HG03558 (cell line): ENCODE data around the gene SP8.

Experiments used
- ATAC-seq: cut with Tn5 transposase; IDR thresholded peaks from one replicate; pipeline ENCODE4 v1.9.1; 2021; ENCODE audit warnings: moderate number of reproducible peaks; ENCODE audit not compliant: unreplicated experiment; ENCODE audit errors: extremely low read depth

The SP8 gene

DNA sequence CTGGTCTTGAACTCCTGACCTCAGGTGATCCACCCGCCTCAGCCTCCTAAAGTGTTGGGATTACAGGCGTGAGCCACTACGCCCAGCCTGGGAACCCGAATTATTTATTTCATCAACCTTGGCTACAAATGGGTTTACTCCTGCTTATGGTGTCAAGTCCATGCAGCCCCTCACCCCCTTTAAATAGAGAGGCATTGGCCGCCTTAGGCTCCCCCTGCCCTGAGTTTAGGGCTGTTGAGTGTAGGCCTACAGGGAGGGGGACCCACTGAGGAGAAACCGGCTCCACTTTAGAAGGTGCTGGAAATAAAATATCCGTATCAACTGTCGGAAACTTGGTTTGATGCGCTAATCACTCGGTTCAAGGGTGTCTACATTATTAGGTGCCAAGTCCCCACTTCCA is 8.7 kb upstream of the SP8 start:
- no peak for ATAC-seq

- ATAC-seq, result no peak
These were observed 8.0 kb upstream of the SP8 start for GRCh38 chr7:20794676-20795075.

GRCh38 chr7:20793694-20794394 is 7.2 kb upstream of the SP8 start:
- no peak for ATAC-seq

DNA sequence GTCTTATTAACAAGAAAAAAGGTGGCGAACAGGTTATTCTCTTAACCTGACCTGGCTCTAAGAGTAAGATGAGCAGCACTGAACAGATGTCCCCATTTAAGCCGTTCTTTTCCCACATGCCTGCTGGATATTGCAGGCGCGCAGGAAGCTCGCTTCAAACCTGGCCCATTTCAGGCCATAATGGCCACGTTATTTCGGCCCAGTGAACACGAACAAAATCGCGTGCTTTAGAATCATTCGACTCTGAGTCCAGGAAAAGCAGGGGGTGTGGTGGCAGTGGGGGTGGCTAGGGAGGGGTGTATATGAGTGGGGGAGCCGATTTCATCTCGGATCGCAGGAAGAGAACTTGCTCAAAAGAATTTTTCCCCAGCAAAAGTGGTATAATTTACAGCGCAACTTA is 6.6 kb upstream of the SP8 start:
- ATAC-seq, result no peak

DNA sequence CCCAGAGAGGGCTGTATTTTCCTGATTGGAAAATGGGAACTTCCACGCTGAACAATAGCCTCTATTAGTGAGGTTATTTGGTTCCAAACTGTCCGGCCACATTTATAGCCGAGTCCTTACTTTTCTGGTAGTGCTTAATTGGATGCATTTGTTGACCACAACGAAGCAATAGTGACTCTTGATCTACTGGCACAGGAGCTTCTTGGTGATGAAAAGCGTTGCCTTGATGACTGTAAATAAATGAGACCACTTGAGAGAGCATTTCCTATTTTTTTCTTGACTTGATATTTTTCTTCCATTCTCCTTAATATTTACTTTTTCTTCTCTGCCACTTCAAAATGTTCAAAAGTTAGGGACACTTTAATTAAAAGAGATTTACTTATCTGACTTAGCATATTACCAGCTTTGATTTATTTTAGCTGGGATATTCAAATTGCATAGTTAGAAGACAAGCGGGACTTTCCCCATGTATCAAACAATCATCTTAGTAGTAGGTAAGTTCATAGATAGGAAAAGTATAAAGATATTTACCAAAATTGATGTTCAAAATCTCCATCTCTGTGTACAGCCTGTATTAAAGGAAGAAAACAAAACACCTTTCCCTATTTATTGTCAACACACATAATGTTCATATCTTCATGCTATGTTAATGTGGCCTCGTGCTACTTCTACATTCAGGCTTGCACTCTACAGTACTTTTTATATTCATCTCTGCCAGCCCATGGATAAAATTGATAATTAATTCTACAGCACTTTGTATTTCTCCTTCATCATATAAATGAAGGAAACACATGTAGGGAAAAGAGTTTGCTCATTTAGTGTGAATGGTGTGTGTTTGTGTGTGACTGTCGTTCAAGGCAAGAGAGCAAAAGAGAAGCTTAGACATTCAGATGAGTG is 5.1 kb upstream of the SP8 start:
- ATAC-seq, result no peak

DNA sequence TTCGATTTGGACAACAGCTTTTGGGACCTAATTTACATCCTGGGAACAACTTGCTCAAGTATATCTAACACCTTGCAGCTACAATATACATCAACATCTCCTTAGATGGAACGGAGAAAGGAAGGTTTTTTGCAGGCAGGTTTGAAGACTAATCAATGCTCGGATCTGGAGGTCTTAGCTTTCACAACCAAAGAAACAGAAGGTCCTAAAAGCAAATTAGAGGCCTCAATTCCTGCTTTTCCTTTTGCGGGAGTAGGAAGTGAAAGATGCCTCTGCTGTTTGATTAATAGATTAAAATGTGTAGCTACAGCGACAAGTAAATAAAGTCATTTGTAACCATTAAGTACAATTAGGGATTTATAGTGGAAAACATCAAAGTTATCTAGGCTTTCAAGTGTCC is 3.7 kb upstream of the SP8 start:
- ATAC-seq, result no peak

DNA sequence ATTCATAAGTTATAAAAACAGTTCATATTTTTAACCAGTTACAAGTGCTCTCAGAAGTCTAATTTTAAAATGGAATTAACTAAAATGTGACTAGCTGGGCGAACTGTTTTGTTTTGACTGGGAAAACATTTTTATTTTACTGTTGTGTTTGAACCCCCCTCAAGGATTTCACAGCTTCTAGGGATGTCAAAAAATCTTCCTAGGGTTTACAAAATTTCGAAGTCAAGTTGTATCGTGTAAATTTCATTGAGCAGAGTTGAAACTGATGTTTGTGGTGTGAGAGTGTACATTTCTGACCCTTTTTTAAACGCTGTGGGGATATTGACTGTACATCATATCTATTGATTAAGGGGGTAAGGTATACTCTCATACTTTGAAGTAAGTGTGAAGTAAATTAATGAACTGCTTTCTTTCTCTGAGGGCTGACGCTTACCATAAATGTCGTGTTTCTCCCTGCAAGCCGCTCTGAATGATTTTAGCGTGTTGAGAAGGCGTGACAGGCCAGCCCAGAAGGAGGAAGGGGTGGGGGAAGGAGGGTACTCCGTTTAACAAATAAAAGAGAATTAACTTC is 1.8 kb upstream of the SP8 start:
- no peak for ATAC-seq

- no peak for ATAC-seq
These were observed 1.2 kb upstream of the SP8 start for GRCh38 chr7:20787660-20788419.

GRCh38 chr7:20786421-20786778 is 286 bp downstream of the SP8 start:
- ATAC-seq, result no peak

GRCh38 chr7:20786049-20786412 is 655 bp downstream of the SP8 start:
- no peak for ATAC-seq

DNA sequence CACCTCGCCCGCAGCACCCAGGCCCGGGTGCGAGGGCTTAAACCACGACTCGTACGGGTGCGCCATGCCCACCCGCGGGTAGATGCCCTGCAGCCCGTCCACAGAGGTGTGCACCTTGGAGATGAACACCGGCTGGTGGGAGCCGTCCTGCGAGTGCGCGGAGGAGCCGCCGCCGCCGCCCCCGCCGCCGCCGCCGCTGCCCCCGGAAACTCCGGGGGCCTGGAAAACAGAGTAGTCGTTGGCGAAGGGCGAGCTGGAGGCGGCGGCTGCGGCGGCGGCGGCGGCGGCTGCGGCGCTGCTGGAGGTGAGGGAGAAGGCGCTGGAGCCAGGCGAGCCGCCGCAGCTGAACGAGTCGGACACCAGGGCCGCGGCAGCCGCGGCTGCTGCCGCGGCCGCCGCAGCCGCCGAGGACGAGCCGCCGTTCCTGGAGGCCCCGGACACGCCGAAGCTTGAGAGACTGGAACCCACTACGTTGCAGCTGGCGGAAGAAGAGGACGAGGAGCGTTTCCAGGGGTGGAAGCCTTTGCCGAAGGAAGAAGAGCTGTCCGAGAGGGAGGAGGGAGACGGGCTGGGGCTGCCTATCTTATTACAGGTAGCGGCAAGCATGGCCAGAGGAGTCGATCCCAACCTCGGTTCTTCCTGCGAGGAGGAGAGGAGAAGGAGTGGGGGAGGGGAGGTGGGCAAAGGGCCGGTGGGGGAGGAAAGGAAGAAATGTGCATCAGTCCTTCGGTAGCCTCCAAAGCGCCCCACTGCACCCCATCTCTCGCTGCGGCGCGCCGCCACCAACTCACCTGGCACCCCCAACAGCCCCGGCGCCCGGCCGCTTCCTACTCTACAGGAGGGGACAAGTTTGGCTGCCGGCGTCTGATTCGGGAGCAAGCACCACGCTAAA is 1.3 kb downstream of the SP8 start:
- ATAC-seq, result no peak

GRCh38 chr7:20784388-20785156 is 2.1 kb downstream of the SP8 start:
- no peak for ATAC-seq

DNA sequence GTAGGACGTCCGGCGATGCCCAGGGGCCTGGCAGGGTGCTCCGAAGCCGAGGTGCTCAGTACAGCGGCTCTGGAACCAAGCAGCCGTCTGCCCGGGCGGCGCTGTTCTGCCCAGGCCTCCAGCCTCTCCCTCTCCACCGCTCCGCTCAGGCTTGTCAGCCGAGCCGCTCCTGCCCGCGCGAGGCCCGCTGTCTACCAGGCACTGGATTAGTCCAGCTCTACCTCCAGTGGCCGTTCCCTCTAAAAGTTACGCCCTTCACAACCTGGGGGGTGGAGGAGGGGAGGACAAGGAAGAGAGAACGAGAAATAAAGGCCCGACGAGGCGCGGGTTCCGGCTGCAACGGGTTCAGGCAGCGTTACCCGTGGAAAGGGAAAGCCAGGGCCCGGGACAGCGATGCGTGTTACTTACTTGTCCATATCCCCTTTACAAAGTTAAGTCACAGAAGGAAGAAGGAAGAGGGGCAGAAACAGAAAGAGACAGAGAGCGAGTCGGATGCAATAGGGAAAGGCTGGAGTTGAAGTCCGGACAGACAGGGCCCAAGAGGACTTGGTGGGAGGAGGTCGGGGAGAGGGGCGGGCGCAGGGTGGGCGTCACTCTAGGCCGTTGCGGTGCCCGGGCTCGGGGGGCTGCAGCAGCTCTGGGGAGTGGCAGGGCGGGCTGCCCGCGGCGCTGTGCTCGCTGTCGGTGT is 2.8 kb downstream of the SP8 start:
- no peak for ATAC-seq

GRCh38 chr7:20783125-20783699 is 3.5 kb downstream of the SP8 start:
- no peak for ATAC-seq

- ATAC-seq, result no peak
These were observed 7.6 kb downstream of the SP8 start for GRCh38 chr7:20779041-20779440.

DNA sequence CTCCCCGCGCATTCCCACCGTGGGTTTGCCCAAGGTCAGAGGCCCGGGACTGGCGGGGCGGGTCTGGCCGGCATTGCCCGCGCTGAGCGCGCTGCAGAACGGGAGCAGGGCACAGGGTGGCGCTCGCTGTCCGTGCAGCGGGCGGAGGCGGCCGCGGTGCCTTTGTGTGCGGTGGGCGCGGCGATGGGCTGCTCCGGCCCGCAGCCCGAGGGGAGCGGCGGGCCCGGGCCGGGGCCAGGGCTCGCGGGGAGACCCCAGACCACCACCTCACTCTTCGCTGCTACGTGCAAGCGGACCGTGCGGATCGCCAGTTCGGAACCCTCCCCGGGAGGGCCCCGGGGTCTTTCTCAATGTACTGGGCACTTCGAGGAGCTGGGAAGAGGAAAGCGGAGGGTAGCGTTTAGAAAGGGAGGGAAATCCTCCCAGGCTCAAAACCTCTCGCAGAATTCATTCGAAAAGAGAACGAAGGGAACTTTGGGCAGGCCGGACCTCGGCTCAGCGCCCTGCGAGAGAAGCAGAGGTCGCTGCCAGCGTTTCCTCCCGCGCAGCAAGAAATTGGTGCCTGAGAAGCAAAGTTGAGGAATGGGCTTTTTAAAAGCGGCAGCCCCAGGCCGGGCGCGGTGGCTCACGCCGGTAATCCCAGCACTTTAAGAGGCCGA is 8.5 kb downstream of the SP8 start:
- ATAC-seq, result no peak

DNA sequence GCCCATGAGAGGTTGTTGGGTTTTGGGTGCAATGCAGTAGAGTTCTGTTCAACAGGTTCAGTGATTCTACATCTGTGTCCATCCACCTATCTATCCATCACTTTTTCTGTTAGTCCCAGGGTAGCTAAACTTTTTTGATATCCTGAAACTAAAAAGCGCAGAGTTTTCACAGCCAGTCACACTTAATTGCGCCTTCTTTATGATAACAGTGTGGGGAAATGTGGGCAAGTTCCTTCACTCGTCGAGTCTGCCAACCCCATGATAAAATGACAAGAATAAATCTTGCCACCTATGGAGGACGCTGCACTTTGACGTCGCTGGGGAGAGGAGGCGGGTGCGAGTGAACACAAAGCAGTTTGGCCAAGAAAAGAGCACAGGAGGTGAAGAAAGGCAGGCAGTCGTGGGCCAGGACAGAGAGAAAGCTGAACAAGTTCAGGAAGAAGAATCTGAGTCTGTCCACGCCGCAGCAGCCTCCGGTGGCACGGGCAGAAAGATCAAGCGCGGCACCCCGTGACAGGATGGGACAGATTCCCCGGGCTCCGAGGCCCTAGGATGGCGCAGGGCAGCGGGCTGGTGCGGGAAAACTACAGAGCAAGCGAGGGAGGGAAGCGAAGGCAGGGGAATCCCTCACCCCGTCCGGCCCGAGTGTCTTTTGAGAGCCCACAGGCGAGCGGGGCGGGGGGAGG is 9.2 kb downstream of the SP8 start:
- no peak for ATAC-seq
